Neutrophil (primary cell): Measurements from ENCODE around the gene KLF16.
A peak's percentile ranks its signal among the peaks of the same experiment; 100 is the strongest.

Experiments used
- H3K27ac ChIP-seq: fragments of 200-600 bp; sonication (generic); 2 replicates; pipeline ENCODE4 v1.5.1; 2016; ENCODE audit warnings: mild to moderate bottlenecking, moderate library complexity
- H3K27me3 ChIP-seq: fragments of 200-600 bp; sonication (generic); 2 replicates; pipeline ENCODE4 v1.6.0; 2016; ENCODE audit warnings: mild to moderate bottlenecking
- H3K36me3 ChIP-seq: fragments of 200-600 bp; sonication (generic); 2 replicates; pipeline ENCODE4 v1.5.1; 2017
- H3K4me1 ChIP-seq, 2 experiments: fragments of 200-600 bp in 1 of 2; sonication (generic) in 1 of 2; 1 replicate in 1 of 2; 2 replicates in 1 of 2; pipeline versions ENCODE4 v1.5.1 to v1.6.1; 2013 to 2016; ENCODE audit warnings: low read depth in 1 of 2, low read length in 1 of 2, mild to moderate bottlenecking in 1 of 2, moderate library complexity in 1 of 2; ENCODE audit not compliant: control insufficient read depth in 1 of 2, insufficient read depth in 1 of 2
- H3K4me3 ChIP-seq, 2 experiments: fragments of 200-600 bp in 1 of 2; sonication (generic) in 1 of 2; 1 replicate in 1 of 2; 2 replicates in 1 of 2; pipeline ENCODE4 v1.5.1; 2013 to 2016; ENCODE audit warnings: low read depth in 1 of 2, low read length in 1 of 2, mild to moderate bottlenecking in 1 of 2, moderate library complexity in 1 of 2
- H3K9me3 ChIP-seq: fragments of 200-600 bp; sonication (generic); 2 replicates; pipeline ENCODE4 v1.5.1; 2016
- TF ChIP-seq, protein P1 (sequence below): fragments of 200-600 bp; sonication (generic); IDR thresholded peaks from 2 replicates; pipeline ENCODE4 v1.5.1; 2016; ENCODE audit warnings: antibody characterized with exemption

The KLF16 gene

GRCh38 chr19:1843116-1843515 lies 20.3 kb downstream of the KLF16 start:
- TF ChIP-seq, protein P1, sequence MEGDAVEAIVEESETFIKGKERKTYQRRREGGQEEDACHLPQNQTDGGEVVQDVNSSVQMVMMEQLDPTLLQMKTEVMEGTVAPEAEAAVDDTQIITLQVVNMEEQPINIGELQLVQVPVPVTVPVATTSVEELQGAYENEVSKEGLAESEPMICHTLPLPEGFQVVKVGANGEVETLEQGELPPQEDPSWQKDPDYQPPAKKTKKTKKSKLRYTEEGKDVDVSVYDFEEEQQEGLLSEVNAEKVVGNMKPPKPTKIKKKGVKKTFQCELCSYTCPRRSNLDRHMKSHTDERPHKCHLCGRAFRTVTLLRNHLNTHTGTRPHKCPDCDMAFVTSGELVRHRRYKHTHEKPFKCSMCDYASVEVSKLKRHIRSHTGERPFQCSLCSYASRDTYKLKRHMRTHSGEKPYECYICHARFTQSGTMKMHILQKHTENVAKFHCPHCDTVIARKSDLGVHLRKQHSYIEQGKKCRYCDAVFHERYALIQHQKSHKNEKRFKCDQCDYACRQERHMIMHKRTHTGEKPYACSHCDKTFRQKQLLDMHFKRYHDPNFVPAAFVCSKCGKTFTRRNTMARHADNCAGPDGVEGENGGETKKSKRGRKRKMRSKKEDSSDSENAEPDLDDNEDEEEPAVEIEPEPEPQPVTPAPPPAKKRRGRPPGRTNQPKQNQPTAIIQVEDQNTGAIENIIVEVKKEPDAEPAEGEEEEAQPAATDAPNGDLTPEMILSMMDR = no peak
- Histone ChIP-seq H3K9me3 (no peaks in the 10 kb centered on the region), H3K27ac (no peak overlapping the region), H3K27me3 (no peaks in the 10 kb centered on the region), H3K4me1 (peaks cover 39 to 45% of the 10 kb centered on the region in 2 experiments), H3K36me3 (peaks cover 15% of the 10 kb centered on the region), H3K4me3 (no peak overlapping the region)

DNA sequence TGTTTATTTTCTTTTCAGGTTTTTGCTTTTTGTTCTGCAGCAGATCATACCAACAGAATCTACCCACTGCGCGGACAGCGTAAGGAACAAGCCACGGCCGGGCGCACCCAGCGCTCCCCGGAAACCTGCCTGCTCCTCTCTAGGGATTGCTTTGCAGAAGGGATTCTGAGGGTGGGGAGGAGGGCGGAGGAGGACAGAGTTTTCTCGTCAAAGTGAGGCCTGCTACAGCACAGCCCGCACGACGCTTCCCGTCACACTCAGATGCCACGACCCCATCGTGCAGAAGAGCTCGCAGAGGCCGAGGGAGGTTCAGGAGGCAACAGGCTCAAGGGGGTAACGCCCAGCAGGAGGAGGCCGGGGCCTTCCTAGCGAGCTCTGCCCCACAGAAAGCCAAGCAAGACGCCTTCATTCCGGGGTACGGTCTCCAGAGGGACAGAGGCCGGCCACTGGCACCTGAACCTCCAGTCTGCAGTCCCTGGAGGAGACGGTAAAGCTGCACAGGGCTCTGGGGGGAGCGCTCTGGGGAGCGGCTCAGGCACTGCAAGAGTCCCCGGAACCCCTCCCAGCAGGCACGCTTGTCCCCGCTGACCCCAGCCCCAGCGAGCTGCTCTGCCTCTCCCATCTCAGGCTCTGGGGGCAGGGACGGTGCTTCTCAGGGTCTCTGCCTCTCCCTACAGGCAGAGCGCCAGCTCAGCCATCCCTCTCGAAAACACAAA lies 22.0 kb downstream of the KLF16 start:
- H3K36me3 ChIP-seq = peaks cover 15% of the 10 kb centered on the region
- no peaks in the 10 kb centered on the region for H3K9me3 ChIP-seq
- H3K27me3 ChIP-seq = no peaks in the 10 kb centered on the region
- TF ChIP-seq, protein P1 = no peak
- no peak overlapping the region for H3K27ac ChIP-seq
- peaks cover 28 to 29% of the 10 kb centered on the region in 2 experiments for H3K4me1 ChIP-seq
- H3K4me3 ChIP-seq = no peak overlapping the region

DNA sequence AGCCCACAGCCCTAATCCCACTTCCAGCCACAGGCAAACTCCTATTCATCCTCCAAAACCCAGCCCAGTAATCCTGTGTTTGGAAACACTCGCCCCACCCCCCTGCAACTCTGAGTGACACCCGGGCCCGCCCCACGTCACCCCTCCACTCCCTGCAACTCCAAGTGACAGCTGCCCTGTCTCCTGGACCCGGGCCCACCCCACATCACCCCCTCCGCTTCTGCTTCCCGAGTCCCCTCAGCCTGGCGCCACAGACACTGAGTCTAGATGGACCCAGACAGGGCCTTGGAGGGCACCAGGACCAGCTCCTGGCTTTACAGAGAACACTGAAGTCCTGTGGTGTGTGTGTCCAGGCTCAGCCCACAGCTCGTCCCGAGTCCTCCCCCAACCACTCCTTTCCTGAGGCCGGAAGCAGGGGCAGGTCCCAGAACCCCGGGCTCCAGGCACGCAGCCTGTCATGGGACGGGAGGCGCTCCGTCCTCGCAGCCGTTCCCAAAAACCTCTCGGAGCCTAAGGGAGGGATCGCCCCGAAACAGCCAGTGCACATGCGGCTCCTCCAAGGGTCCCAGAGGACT lies 22.8 kb downstream of the KLF16 start:
- Histone ChIP-seq H3K27me3 (no peaks in the 10 kb centered on the region), H3K9me3 (no peaks in the 10 kb centered on the region), H3K36me3 (peaks cover 15% of the 10 kb centered on the region), H3K4me3 (no peak overlapping the region), H3K4me1 (peaks cover 21 to 25% of the 10 kb centered on the region in 2 experiments), H3K27ac (peak overlapping the region; percentile 58)
- TF ChIP-seq, protein P1 = no peak

DNA sequence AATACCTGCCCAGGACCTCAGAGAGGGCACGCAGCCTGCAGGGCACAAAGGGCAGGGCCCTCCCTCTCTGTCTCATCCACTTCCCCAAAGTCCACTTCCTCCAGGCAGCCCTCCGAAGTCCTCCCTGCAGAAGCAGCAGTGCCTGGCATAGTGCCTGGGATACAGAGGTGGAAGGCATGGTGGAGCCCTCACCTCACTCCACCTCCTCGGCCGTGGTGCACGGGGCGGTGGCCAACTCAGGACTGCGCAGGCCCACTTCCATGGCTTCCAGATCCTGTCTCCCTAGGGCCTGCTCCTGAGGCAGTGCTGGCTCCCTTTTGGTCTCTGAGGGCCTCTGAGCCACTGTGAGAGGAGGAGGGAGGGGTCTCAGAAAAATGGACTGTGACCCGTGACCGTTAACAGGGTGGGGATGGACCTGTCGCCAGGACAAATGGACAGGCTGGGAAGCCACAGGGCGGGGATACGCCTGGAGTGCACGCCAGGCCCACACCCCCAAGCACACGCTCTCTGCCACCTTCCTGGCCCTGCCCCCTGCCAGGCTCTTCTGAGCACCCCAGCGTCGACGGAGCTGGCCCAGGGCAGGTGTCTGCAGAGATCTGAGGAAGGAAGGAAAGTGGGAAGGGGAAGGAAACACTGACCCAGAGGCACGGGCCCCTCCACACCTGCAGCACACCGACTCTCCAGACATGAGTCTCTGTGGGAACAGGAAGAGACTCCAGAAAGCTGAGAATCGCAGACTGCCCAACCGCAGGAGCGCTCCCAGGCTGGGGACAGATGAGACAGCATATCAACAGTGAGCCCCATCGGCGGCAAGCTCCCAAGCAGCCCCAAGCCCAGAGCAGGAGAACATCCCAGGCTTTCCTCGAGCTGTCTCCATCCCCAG lies 23.5 kb downstream of the KLF16 start:
- H3K27me3 ChIP-seq = no peaks in the 10 kb centered on the region
- TF ChIP-seq, protein P1 = no peak
- no peaks in the 10 kb centered on the region for H3K9me3 ChIP-seq
- peaks cover 18 to 25% of the 10 kb centered on the region in 2 experiments for H3K4me1 ChIP-seq
- peaks cover 11% of the 10 kb centered on the region for H3K36me3 ChIP-seq
- H3K4me3 ChIP-seq = no peak overlapping the region
- H3K27ac ChIP-seq = peak overlapping the region; percentile 58

- Histone ChIP-seq H3K9me3 (no peaks in the 10 kb centered on the region), H3K4me3 (no peak overlapping the region), H3K4me1 (peaks cover 18 to 25% of the 10 kb centered on the region in 2 experiments), H3K36me3 (no peaks in the 10 kb centered on the region), H3K27me3 (no peaks in the 10 kb centered on the region), H3K27ac (peak overlapping the region; percentile 20)
- TF ChIP-seq, protein P1 = peak; percentile 81
Measured at GRCh38 chr19:1837625-1838105, 25.7 kb downstream of the KLF16 start.
